Femur (tissue), 1 donor: Measurements from ENCODE around the gene FGD3.
A peak's percentile ranks its signal among the peaks of the same experiment; 100 is the strongest.

Experiments used
- DNase-seq: peaks from one replicate; pipeline ENCODE4 v3.0.0-alpha.2; 2017

FGD3 gene

DNA sequence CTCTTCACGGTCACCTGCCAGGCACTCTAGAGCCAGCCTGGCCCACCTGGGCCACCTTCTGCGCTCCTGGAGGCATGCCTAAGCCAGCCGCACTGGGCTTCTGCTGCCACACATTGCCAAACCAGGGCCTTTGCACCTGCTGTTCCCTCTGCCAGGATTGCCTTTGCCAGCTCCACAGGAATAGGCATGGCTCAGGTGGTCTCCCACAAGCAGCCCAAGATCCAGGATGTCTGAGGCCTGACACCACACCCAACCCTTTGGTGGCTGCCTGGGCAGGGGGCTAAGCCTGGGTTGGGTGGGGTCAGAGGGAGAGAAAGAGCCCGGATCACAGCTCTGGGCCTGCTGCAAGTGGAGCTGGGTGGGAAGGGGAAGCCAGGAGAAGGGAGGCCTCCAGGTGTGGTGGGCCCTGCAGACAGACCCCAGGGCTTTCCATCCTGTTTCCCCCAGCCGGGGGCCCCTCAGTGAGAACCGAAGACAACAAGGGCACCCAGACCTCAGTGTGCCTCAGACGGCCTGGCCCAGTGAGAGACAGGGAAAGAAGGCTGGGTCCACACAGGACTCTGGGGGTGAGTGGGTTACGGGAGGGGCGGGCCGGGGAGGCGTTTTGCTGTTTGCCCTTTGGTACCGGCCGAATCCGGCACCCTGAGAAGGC, 110.5 kb downstream of the FGD3 start:
- no peak for DNase-seq

DNA sequence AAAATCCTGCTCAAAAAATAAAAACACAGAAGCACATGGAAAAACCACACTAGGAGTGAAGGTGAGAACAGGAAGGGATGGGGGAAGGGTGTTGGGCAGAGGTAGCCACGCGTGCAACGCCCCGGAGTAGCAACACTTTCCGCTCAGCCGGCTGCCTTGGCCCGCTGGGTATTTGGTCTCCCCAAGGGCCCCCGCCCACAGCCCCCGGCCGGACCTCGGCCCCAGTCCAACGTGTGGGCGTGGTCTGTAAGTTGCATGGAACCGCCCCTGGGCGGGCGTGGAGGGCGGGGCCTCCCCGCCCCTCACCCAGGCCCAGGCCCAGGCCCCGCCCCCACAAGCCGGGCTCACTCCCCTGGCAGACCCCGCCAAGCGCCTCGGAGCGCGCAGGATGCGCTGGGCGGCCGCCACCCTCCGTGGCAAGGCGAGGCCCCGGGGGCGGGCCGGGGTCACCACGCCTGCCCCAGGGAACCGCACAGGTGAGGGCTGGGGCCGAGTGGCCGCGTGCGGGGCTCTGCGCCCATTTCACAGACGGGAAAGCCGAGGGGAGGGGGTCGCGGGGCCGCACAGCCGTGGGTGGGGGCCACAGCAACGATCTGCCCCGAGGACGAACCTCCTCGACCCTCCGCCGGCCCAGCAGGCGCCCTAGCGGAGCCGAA, 111.2 kb downstream of the FGD3 start, which contains the start of gene SUSD3:
TSS of gene SUSD3 (plus strand) at position 347 of the 656 bp plus-strand sequence. CDS start at position 389, 42 bp downstream.
- peak; percentile 82 for DNase-seq

DNA sequence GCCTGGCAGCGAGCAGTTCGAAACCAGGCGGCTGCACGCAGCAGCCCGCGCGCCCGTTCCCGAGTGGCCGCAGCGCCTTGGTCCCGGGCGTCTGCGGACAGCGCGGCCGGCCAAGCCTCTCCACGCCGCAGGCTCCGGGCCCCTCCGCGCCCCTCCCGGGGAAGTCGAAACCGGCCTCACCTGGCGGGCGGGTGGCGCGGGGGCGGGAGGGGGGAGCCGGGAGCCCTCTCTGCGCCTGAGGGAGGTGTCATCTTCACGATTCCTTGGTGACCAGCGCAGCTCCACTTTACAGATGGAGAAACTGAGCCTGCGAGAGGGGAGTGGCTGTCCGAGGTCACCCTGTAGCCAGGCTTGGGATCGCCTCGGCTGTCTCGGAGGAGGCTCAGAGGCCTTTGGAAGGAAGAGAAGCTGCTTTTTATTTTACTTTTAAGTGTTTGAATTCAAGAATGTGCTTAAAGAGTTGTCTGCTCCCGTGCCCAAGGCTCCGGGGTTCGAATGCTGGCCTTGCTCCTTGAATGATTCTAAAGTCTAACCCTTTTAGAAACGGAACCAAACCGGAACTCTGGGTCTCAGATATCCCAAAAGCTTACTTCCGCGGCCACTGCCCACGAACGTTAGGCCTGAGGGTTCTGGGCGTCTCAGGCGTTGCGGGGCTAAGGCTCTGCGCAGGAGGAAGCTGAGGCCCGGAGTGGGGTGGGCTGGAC, 111.8 kb downstream of the FGD3 start:
- no peak for DNase-seq

DNA sequence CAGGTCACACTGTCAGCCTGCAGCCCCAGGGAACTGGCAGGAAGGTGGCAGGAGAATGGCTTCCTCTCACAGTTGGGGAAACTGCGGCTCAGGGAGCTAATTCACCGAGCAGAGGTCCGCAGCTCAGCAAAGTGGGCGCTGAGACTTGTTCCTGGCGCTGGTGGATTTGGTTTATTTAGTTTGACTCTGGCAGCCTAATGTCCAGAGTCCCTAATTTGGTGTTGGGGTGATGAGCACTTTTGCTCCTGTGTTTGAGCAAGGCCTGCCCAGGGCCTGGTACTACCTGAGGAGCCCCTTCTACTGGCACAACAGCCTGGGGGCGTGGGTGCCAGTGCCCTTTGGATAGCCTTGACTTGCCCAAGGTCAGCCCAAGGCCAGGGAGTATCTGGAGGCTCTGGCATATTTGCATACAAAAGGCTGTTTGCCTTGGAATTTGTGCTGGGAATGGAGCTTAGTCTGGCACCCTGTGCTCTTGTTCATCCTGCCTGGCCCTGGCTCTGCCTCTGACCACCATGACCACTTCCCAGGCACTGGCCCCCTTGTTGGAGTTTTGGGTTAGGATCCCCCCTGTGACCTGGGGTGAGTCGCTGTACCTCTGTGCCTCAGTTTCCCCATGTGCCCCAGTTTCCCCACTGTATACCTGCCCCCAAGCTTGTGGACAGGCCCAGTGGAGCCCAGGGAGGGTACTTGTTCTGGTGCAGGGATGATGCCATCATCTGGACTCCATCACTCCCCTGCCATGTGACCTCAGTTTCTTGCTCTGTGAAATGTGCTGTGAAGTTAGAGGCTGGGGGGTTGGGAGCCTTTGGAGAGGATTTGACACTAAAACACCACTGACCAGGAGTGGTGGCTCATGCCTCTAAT, 112.6 kb downstream of the FGD3 start:
- peak; percentile 21 for DNase-seq

DNA sequence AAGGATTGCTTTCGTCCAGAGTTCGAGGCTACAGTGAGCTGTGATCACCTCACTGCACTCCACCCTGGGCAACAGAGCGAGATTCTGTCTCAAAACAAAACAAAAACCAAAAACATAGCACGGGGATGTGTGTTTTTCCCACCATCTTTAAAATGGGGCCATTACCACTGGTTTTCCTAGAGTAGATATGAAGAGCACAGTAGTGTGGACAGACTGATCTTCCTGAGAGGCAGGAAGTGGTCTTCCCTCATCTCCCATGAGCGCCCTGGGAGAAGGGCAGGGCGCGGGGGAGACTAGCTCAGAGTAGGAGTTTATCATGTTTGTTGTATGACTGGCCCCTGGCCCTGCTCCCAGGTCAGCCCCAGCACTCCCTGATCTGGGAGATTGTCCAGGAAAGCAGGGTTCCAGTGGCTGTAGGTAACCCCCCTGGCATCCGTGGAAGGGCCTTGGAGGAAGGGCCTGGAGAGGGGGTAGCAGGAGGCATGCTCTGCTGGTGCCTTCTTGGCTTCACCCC, 113.5 kb downstream of the FGD3 start:
- DNase-seq: no peak

DNA sequence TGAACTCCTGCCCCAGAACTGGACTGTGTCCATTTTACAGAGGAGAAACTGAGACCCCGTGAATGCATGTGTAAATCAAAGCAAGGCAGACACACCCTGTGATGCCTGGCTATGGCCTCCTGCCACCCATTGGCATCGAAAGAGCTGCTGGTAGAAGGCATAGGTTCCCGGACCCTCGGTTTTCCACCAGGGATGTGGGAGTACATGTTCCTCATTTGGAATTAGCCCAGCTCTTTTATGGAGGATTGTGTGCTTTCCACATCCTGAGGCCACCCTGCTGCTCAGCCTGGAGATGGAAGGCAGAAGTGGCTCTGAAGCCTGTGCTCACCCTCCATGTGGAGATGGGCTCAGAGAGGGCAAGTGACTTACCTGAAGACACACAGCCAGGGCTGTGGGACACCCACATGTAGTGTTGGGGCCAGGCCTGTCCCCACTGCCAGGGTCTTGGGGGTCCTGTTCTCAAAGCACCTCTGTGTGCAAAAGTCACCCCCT, 114.0 kb downstream of the FGD3 start:
- peak; percentile 19 for DNase-seq

DNA sequence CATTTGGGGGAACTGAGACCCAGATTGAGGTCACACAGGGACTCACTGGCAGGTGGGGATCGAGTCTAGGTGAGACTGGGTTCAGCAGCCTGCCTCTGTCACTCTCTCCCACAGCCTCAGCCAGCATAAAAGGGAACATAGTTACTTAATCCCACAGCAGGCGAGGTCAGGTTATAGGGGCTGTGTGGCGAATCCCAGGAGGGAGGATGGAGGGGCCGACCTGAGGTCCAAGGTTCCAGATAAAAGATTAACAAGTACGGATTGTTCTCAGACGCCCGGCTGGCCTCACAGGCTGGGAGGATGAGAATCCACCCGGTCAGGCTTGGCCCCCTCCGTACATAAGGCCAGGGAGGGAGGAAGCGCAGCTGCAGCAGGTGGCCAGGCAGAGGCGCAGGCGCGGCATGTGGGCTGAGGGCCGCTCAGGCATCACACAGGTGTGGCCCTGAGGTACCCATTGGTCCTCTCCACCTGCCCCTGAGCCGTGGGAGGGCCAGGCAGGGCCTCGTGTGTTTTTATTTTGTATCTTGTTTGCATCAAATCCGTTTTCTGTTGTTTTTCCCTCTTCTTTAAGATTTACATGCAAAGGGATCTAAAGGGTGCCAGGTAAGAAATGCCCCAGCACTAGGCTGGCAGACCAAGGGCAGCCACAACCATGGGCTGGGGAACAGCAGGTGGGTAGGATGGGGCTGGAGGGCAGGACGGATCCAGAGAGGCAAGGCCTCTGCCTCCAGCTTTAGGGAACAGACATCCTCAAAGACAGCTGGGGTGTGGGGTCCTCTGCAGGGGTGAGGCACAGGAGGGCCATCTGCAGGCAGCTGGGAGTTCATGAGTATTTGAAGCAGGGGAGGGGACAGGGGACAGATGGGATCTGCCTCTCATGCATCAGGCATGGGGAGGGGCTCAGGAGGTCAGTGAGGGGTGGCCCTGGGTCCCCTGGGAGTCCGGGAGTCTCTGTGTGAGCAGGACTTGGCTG, 114.8 kb downstream of the FGD3 start:
- peak; percentile 25 for DNase-seq

DNA sequence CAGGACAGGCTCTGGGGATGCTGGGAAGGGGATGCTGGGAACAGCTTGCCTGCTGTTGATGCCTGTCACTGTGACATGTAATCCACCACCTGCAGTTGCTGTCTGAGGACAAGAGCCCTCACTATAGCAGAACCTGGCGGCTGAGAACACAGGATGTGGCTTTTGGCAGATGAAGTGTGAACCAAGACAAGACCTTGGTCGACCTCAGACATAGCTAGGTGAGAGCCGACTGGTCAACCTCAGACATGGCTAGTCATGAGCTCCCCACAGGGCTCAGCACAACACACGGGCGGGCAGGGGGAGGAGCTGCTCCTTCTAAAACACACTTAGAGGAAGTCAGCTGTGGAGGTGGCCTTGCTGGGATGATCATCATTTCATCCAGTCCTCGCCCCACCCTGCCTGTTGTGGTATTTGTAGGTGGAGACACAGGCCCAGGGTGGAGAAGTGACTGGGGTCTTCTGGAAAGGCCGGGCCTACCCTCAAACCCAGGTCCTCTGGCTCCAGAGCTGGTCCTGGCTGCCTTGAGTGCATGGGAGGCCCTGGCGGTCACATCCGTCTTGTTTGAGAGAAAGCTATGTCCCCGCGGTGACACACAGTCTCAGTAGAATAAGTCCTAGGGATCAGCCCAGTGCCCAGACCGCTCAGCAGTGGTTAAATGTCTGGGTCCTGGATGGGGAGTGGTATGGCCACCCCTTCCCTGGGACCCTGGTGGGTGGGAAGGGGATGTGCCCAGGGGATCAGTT, 117.2 kb downstream of the FGD3 start:
- DNase-seq: peak; percentile 60

DNA sequence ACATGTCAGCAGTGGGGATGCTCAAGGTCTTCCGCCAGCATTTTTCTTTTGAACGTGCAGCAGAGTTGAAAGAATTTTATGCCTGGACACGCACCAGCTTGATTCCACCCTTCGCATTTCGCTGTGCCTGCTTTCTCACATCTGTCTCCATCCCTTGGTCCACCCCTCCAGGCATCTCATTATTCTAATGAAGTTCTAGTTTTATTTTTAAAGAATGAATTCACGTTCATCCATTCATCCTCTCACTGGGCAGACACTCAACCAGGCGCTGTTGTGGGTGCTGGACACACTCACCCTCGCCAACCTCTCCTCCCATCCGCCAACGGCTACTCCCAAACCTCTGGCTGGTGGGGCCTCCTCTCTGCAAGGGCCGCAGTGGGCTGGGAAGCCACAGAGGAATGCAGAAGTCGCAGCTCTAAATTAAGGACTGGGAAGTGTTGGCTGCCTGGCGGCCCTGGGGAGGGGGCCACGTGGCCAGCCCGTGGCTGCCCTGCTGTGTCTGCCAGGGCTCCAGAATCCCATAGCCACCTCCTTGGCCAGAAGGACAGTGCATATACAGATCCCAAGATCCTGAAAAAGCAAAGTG, 117.9 kb downstream of the FGD3 start:
- DNase-seq: peak; percentile 65

DNA sequence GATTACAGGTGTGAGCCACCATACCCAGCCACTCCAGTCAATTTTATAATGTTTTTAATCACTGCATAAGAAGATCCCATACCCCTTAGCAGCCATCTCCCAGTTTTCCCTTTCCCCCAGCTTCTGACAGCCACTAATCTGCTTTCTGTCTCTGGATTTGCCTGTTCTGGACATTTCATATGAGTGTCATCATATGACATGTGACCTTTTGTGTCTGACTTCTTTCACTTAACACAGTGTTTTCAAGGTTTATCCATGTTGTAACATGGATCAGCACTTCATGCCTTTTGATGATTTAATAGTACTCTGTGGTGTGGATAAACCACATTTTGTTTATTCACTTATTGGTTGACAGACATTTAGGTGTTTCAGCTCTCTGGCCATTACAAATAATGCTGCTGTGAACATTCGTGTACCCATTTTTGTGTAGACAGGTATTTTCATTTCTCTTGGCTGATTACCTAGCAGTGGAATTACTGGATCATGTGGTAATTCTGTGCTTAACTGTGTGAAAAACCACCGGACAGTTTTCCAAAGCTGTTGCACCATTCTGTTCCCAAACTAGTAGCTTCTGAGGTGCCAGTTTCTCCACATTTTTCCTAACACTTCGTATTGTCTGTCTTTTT, 119.8 kb downstream of the FGD3 start:
- no peak for DNase-seq

DNA sequence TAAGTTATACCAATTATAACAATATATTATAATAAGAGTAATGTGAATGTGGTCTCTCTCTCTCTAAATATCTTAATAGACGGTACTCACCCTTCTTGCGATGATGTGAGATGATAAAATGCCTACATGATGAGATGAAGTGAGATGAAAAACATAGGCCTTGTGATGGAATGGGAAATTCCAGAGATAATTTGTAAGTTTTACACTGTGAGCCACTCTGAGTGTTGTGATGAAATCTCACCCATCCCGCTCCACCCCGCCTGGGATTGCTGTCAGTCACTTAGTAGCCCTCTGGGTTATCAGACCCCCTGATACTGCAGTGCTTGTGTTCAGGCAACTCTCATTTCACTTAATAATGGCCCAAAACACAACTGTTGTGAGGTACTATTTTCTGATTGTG, 121.6 kb downstream of the FGD3 start:
- DNase-seq: no peak

DNA sequence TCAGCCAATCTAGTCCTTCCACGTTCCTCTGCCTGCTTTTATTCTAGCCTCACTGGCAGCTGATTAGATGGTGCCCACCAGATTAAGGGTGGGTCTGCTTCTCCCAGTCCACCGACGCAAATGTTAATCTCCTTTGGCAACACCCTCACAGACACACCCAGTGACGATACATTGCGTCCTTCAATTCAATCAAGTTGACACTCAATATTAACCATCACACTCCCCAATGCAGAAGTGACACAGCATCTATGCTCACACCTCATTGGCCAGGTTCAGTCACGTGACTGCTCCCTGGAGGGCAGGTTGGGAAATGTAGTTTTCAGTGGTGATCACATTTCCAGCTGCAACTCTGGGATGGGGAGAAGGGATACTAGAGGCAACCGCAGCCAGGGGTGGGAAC, 124.1 kb downstream of the FGD3 start:
- no peak for DNase-seq

DNA sequence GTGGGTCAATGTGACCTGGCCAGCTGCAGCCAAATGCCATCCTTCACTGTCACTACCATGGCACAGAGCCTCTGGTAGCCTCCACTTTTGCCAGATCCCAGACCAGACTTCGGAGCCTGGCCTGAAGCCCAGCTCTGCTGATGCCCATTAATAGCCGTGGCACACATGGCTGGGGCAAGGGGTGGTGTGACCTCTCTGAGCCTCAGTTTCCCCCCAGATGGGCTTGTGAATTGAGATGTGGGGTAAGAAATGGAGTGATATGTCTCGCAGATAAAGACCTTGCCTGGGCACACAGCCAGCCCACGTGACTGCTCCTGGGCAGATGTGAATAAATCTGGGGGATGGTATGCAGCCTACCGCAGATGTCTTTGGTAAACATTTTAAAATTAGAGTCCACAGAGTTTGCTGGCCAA, 125.1 kb downstream of the FGD3 start:
- peak; percentile 57 for DNase-seq

DNA sequence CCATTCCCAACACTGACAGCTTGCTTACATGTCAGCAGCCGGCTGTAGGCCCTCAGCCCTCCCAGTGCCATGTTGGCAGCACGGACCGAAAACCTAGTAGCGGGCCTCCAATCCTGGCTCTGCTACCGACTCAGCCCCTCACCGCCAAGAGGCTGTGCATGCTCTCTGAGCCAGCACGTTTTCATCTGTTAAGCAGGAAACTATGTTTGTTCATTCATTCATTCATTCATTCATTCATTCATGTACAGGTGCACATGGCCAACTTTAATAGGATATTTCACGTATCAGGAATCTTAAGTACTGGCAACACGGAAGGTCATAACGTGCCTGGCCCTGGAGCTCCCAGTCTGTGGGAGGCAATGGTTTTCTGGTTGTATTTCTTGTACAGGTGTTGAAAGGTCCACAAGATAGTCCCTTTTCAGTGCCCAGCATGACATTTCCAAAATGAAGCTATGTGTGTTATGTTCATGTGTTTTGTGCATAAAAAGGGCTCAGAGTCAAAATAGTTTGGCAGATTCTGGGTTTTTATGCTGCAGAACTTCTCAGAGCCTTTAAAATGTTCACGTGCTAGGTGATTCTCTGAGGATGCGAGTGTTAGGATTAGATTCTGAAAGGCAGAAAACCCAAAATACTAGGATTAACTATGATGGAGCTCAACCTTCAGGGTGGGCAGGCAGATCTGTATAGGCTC, 128.9 kb downstream of the FGD3 start:
- DNase-seq: no peak

DNA sequence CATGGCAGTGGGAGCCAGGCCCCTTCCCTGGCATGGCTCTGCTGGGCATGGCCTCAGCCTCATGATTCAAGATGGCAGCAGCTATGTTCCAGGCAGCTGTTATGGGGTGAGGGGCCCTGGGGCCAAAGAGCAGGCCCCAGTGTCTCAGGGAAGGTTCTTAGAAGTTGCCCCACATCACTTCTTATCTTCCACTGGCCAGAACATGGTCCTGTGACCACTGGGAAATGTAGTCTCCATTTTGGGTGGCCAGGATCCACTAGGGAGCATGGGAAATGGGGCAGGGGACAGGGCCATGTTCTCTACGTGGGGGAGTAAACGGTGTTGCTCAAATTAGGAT, 129.4 kb downstream of the FGD3 start:
- DNase-seq: no peak

DNA sequence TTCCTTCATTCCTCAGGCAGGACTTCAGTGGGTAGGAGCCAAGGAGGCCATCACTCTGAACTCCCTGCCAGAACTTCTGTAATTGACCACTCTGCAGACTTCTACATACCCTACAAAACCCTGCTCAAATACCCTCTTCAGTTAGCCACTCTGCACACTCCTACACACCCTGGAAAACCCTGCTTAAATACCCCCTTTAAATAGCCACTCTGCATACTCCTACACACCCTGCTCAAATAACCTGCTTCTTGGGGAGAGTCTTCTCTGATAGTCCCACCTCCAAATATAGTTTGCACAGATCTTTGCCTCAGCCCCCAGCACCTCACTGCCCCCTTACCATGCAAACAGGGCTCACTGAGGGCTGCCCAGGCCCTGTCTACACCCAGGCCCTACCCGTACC, 130.0 kb downstream of the FGD3 start:
- peak; percentile 3 for DNase-seq

DNA sequence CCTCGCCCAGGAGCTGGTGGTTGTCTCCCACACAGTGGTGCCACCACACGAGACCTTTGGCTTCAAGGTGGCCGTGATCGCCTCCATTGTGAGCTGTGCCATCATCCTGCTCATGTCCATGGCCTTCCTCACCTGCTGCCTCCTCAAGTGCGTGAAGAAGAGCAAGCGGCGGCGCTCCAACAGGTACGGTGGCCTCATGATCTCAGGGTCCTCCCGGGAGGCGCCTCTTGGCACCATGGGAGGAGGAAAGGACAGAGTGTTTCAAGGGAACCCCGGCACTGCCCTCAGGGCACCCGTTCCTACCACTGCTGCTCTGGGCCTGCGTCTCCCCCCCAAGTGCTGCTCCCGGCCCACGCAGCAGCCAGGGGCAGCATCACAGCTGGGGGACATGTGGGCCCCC, 130.5 kb downstream of the FGD3 start:
- peak; percentile 6 for DNase-seq

DNA sequence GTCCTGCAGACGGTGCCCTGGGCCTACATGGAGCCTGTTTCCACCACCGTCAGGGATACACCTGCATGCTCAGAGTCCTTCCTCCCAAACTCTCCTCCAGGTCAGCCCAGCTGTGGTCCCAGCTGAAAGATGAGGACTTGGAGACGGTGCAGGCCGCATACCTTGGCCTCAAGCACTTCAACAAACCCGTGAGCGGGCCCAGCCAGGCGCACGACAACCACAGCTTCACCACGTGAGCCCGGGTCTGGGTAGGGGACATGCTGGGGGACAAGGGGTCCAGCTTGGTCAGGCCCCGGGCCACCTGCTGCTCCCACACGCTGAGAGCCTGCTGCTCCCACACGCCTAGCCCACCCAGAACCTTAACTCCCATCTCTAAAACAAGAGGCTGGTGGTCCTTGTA, 132.0 kb downstream of the FGD3 start:
- peak; percentile 10 for DNase-seq

DNA sequence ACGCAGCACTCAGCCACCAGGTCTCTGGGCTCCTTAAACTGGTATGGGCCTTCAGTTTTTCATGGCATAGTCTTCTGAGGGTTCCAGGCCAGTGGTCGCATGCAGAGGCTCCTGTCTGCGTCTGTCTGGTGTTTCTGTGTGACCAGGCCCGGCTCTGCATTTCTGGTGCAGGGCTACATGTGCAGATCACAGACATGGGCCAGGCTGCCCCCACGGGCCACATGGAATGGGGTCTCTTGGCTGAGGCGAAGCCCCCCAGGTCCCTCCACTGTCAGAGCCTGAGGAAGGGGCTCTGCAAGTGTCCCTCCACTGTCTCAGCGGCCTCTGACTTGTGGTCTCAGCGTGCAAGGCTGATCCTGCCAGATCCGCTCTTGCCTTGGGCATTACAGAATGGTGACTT, 133.1 kb downstream of the FGD3 start:
- DNase-seq: peak; percentile 15
